ENCODE results near the gene PLCD3.
A peak's percentile ranks its signal among the peaks of the same experiment; 100 is the strongest.

PLCD3 gene

GRCh38 chr17:45146890-45147580, 14.7 kb upstream of the PLCD3 start:
- Histone ChIP-seq H3K9me2 (replicated peaks; ENCODE audit: insufficient read depth, low read length) (no peaks in the 10 kb centered on the region), H3K9ac (ENCODE audit: low read length) (peak overlapping the region; percentile 58), H3K27me3 (ENCODE audit: low read length) (no peaks in the 10 kb centered on the region), H3K36me3 (ENCODE audit: low read length) (no peaks in the 10 kb centered on the region), H2AFZ (ENCODE audit: low read depth, low read length, severe bottlenecking) (peak overlapping the region; percentile 46), H3K9me3 (ENCODE audit: insufficient read depth, low read length) (no peaks in the 10 kb centered on the region), H3K4me3 (ENCODE audit: insufficient read depth, low read length, poor library complexity, severe bottlenecking) (peak overlapping the region; percentile 62), H3K27ac (ENCODE audit: low read depth, low read length) (no peak overlapping the region), H3F3A (ENCODE audit: insufficient read depth) (peaks cover 19% of the 10 kb centered on the region), H4K20me1 (ENCODE audit: low read depth, low read length) (peaks cover 10% of the 10 kb centered on the region; the same call in 1 of the 2 replicates), H3K79me2 (ENCODE audit: insufficient read depth, low read length) (no peaks in the 10 kb centered on the region), H3K4me2 (ENCODE audit: low read depth, low read length, poor library complexity, severe bottlenecking) (peak overlapping the region; percentile 67)
- TF ChIP-seq EZH2phosphoT487 (conservative IDR thresholded peaks at IDR 0.05; ENCODE audit: low read length), result no peak
- no peak for TF ChIP-seq CTCF (IDR thresholded peaks at IDR 0.05; ENCODE audit: insufficient read depth, low read length, poor library complexity, severe bottlenecking)

GRCh38 chr17:45146592-45146889, 14.2 kb upstream of the PLCD3 start:
- H3K4me2 ChIP-seq (ENCODE audit: low read depth, low read length, poor library complexity, severe bottlenecking), result peak overlapping the region; percentile 67
- no peak overlapping the region for H3K9ac ChIP-seq (ENCODE audit: low read length)
- no peaks in the 10 kb centered on the region for H3K79me2 ChIP-seq (ENCODE audit: insufficient read depth, low read length)
- peaks cover 8% of the 10 kb centered on the region; the same call in 1 of the 2 replicates for H4K20me1 ChIP-seq (ENCODE audit: low read depth, low read length)
- no peaks in the 10 kb centered on the region for H3K36me3 ChIP-seq (ENCODE audit: low read length)
- peaks cover 14% of the 10 kb centered on the region for H3F3A ChIP-seq (ENCODE audit: insufficient read depth)
- no peaks in the 10 kb centered on the region for H3K27me3 ChIP-seq (ENCODE audit: low read length)
- H3K27ac ChIP-seq (ENCODE audit: low read depth, low read length), result no peak overlapping the region
- H3K9me3 ChIP-seq (ENCODE audit: insufficient read depth, low read length), result no peaks in the 10 kb centered on the region
- TF ChIP-seq CTCF (IDR thresholded peaks at IDR 0.05; ENCODE audit: insufficient read depth, low read length, poor library complexity, severe bottlenecking) (no peak), EZH2phosphoT487 (conservative IDR thresholded peaks at IDR 0.05; ENCODE audit: low read length) (no peak)
- no peak overlapping the region for H2AFZ ChIP-seq (ENCODE audit: low read depth, low read length, severe bottlenecking)
- no peaks in the 10 kb centered on the region for H3K9me2 ChIP-seq (replicated peaks; ENCODE audit: insufficient read depth, low read length)
- H3K4me3 ChIP-seq (ENCODE audit: insufficient read depth, low read length, poor library complexity, severe bottlenecking), result no peak overlapping the region

GRCh38 chr17:45146166-45146565, 13.9 kb upstream of the PLCD3 start:
- Histone ChIP-seq H3K36me3 (ENCODE audit: low read length) (no peaks in the 10 kb centered on the region), H3K27me3 (ENCODE audit: low read length) (no peaks in the 10 kb centered on the region), H3K4me3 (ENCODE audit: insufficient read depth, low read length, poor library complexity, severe bottlenecking) (no peak overlapping the region), H3K27ac (ENCODE audit: low read depth, low read length) (no peak overlapping the region), H3K9me2 (replicated peaks; ENCODE audit: insufficient read depth, low read length) (no peaks in the 10 kb centered on the region), H2AFZ (ENCODE audit: low read depth, low read length, severe bottlenecking) (no peak overlapping the region), H3F3A (ENCODE audit: insufficient read depth) (peaks cover 10% of the 10 kb centered on the region), H4K20me1 (ENCODE audit: low read depth, low read length) (peaks cover 7% of the 10 kb centered on the region; the same call in 1 of the 2 replicates), H3K79me2 (ENCODE audit: insufficient read depth, low read length) (no peaks in the 10 kb centered on the region), H3K4me2 (ENCODE audit: low read depth, low read length, poor library complexity, severe bottlenecking) (no peak overlapping the region), H3K9me3 (ENCODE audit: insufficient read depth, low read length) (no peaks in the 10 kb centered on the region), H3K9ac (ENCODE audit: low read length) (no peak overlapping the region)
- TF ChIP-seq EZH2phosphoT487 (conservative IDR thresholded peaks at IDR 0.05; ENCODE audit: low read length) (no peak), CTCF (IDR thresholded peaks at IDR 0.05; ENCODE audit: insufficient read depth, low read length, poor library complexity, severe bottlenecking) (no peak)

All from SU-DHL-6 (cell line).